IMR-90 (cell line): ENCODE results near the gene PRPF6. TPM values are rescaled to one million over a fixed set of nuclear protein-coding genes. Genes with fewer than 3 reads are reported as not detected.

Experiments
- ATAC-seq: fragments of 200-7000 bp; cut with Tn5 transposase; 2 replicates; pipeline ENCODE4 v1.9.1; 2020; ENCODE audit warnings: low read depth, mild to moderate bottlenecking, moderate library complexity
- BruUV-seq: library from RNA; stranded (reverse); fragments of 400-500 nt; replicated peaks from 2 replicates; lab custom pipeline; 2021; lab: Mats Ljungman, UMichigan
- CTCF ChIA-PET: fragments of 300-600 bp; formaldehyde crosslinking; extraction: SDS; loops from one replicate; lab custom pipeline; 2021; ENCODE audit warnings: antibody characterized with exemption; lab: Yijun Ruan, JAX
- POLR2A ChIA-PET: fragments of 300-600 bp; sonication (Branson Sonifier 250); formaldehyde crosslinking; loops from one replicate; lab custom pipeline; 2022; ENCODE audit warnings: antibody characterized with exemption; ENCODE audit not compliant: unreplicated experiment; lab: Charles Lee
- DNase-seq: peaks from one replicate; pipeline ENCODE4 v3.0.0; 2013
- H2AFZ ChIP-seq: replicated peaks from 2 replicates; pipeline ENCODE3; 2013; ENCODE audit warnings: low read length, mild to moderate bottlenecking; ENCODE audit not compliant: poor library complexity
- H2AK5ac ChIP-seq: 2 replicates; pipeline ENCODE4 v1.6.1; 2013; ENCODE audit warnings: low read depth, low read length, inconsistent platforms
- H2AK9ac ChIP-seq: replicated peaks from 2 replicates; pipeline ENCODE3; 2013; ENCODE audit warnings: mild to moderate bottlenecking, low read depth, low read length, moderate library complexity; ENCODE audit not compliant: poor library complexity
- H2BK120ac ChIP-seq: 2 replicates; pipeline ENCODE4 v1.6.1; 2013; ENCODE audit warnings: low read depth, low read length, inconsistent platforms
- H2BK15ac ChIP-seq: 3 replicates; pipeline ENCODE4 v1.6.1; 2013; ENCODE audit warnings: low read depth, low read length, inconsistent platforms
- H2BK20ac ChIP-seq: 2 replicates; pipeline ENCODE4 v1.6.1; 2013; ENCODE audit warnings: low read depth, mild to moderate bottlenecking, inconsistent platforms, low read length, moderate library complexity
- H2BK5ac ChIP-seq: 2 replicates; pipeline ENCODE4 v1.6.1; 2013; ENCODE audit warnings: mild to moderate bottlenecking, low read depth, low read length, inconsistent platforms; ENCODE audit not compliant: poor library complexity, severe bottlenecking
- H3K14ac ChIP-seq: replicated peaks from 2 replicates; pipeline ENCODE4 v1.6.1; 2013; ENCODE audit warnings: low read depth, low read length, inconsistent platforms
- H3K18ac ChIP-seq: 2 replicates; pipeline ENCODE4 v1.6.1; 2013; ENCODE audit warnings: low read depth, low read length, control low read depth
- H3K23ac ChIP-seq: 2 replicates; pipeline ENCODE4 v1.6.1; 2013; ENCODE audit warnings: low read depth, low read length, inconsistent platforms
- H3K27ac ChIP-seq: 2 replicates; pipeline ENCODE4 v1.5.1; 2013; ENCODE audit warnings: mild to moderate bottlenecking, control low read depth, low read length; ENCODE audit not compliant: insufficient read depth
- H3K27me3 ChIP-seq: 2 replicates; pipeline ENCODE4 v1.6.1; 2013; ENCODE audit warnings: low read length; ENCODE audit not compliant: control insufficient read depth, insufficient read depth
- H3K36me3 ChIP-seq: 2 replicates; pipeline ENCODE4 v1.6.1; 2013; ENCODE audit warnings: low read length, mixed read lengths; ENCODE audit not compliant: control insufficient read depth, insufficient read depth
- H3K4ac ChIP-seq: 2 replicates; pipeline ENCODE4 v1.6.1; 2013; ENCODE audit warnings: low read depth, low read length, inconsistent platforms
- H3K4me1 ChIP-seq: 2 replicates; pipeline ENCODE4 v1.6.1; 2013; ENCODE audit warnings: low read length, mixed read lengths; ENCODE audit not compliant: control insufficient read depth, insufficient read depth
- H3K4me2 ChIP-seq: 2 replicates; pipeline ENCODE4 v1.6.1; 2013; ENCODE audit warnings: low read depth, mild to moderate bottlenecking, control low read depth, low read length, moderate library complexity
- H3K4me3 ChIP-seq: 2 replicates; pipeline ENCODE4 v1.5.1; 2013; ENCODE audit warnings: low read depth, mild to moderate bottlenecking, control low read depth, low read length, moderate library complexity; ENCODE audit not compliant: insufficient read depth
- H3K56ac ChIP-seq: 2 replicates; pipeline ENCODE4 v1.6.1; 2013; ENCODE audit warnings: low read length, inconsistent platforms; ENCODE audit not compliant: insufficient read depth; ENCODE audit errors: extremely low read depth
- H3K79me1 ChIP-seq, 2 experiments: 2 replicates each; pipeline ENCODE4 v1.6.1; 2013; ENCODE audit warnings: low read length in 2 of 2, inconsistent platforms in 1 of 2, low read depth in 1 of 2
- H3K9ac ChIP-seq: 2 replicates; pipeline ENCODE4 v1.6.1; 2013; ENCODE audit warnings: low read depth, low read length, control low read depth
- H3K9me1 ChIP-seq: 2 replicates; pipeline ENCODE4 v1.6.1; 2013; ENCODE audit warnings: low read length, inconsistent platforms; ENCODE audit not compliant: insufficient read depth
- H3K9me3 ChIP-seq: 2 replicates; pipeline ENCODE4 v1.6.1; 2013; ENCODE audit warnings: low read length; ENCODE audit not compliant: control insufficient read depth, insufficient read depth
- H4K20me1 ChIP-seq: 2 replicates; pipeline ENCODE4 v1.6.1; 2013; ENCODE audit warnings: low read length, inconsistent platforms; ENCODE audit not compliant: insufficient read depth
- H4K5ac ChIP-seq: 2 replicates; pipeline ENCODE4 v1.6.1; 2013; ENCODE audit warnings: mild to moderate bottlenecking, low read depth, low read length, control low read depth
- H4K8ac ChIP-seq, 2 experiments: 2 replicates each; pipeline ENCODE4 v1.6.1; 2013; ENCODE audit warnings: low read depth in 2 of 2, low read length in 2 of 2, control low read depth in 1 of 2, inconsistent platforms in 1 of 2
- H4K91ac ChIP-seq: 2 replicates; pipeline ENCODE4 v1.6.1; 2013; ENCODE audit warnings: low read depth, low read length, inconsistent platforms; ENCODE audit not compliant: insufficient read depth
- BHLHE40 ChIP-seq: fragments of 150-350 bp; IDR thresholded peaks from 2 replicates; pipeline ENCODE4 v1.6.1; 2016; ENCODE audit warnings: mild to moderate bottlenecking, low read depth, low read length
- CEBPB ChIP-seq: IDR thresholded peaks from 2 replicates; pipeline ENCODE4 v1.6.1; 2012; ENCODE audit warnings: low read depth, low read length, improper control_type of control experiment
- CHD1 ChIP-seq: IDR thresholded peaks from 2 replicates; pipeline ENCODE4 v1.6.1; 2012; ENCODE audit warnings: low read depth, low read length, improper control_type of control experiment
- CTCF ChIP-seq: conservative IDR thresholded peaks from 2 replicates; pipeline ENCODE4 v1.5.1; 2012; ENCODE audit warnings: mild to moderate bottlenecking, low read depth, low read length, improper control_type of control experiment
- ELK1 ChIP-seq: fragments of 150-350 bp; IDR thresholded peaks from 2 replicates; pipeline ENCODE4 v1.6.1; 2016; ENCODE audit warnings: low read depth, mild to moderate bottlenecking, low read length, moderate library complexity, borderline replicate concordance
- FOS ChIP-seq: fragments of 150-350 bp; IDR thresholded peaks from 2 replicates; pipeline ENCODE4 v1.6.1; 2016; ENCODE audit warnings: low read depth, low read length
- MAFK ChIP-seq: IDR thresholded peaks from 2 replicates; pipeline ENCODE4 v1.6.1; 2012; ENCODE audit warnings: low read depth, low read length, improper control_type of control experiment
- MAZ ChIP-seq: IDR thresholded peaks from 2 replicates; pipeline ENCODE4 v1.6.1; 2012; ENCODE audit warnings: low read depth, mild to moderate bottlenecking, low read length, improper control_type of control experiment, moderate library complexity, borderline replicate concordance
- MXI1 ChIP-seq: IDR thresholded peaks from 2 replicates; pipeline ENCODE4 v1.6.1; 2012; ENCODE audit warnings: low read depth, mild to moderate bottlenecking, low read length, moderate library complexity, borderline replicate concordance
- NFE2L2 ChIP-seq: fragments of 150-350 bp; IDR thresholded peaks from 2 replicates; pipeline ENCODE4 v1.6.1; 2016; ENCODE audit warnings: low read depth, mild to moderate bottlenecking, low read length
- POLR2A ChIP-seq: IDR thresholded peaks from 2 replicates; pipeline ENCODE4 v1.6.1; 2012; ENCODE audit warnings: mild to moderate bottlenecking, low read depth, low read length
- RAD21 ChIP-seq: IDR thresholded peaks from 2 replicates; pipeline ENCODE4 v1.6.1; 2012; ENCODE audit warnings: low read length, improper control_type of control experiment
- RCOR1 ChIP-seq: IDR thresholded peaks from 2 replicates; pipeline ENCODE4 v1.6.1; 2012; ENCODE audit warnings: mild to moderate bottlenecking, low read length, improper control_type of control experiment; ENCODE audit not compliant: insufficient replicate concordance
- RFX5 ChIP-seq: IDR thresholded peaks from 2 replicates; pipeline ENCODE4 v1.8.0; 2012; ENCODE audit warnings: low read depth, mild to moderate bottlenecking, low read length, moderate library complexity
- SMC3 ChIP-seq: fragments of 150-350 bp; IDR thresholded peaks from 2 replicates; pipeline ENCODE4 v1.6.1; 2016; ENCODE audit warnings: low read depth, mild to moderate bottlenecking, antibody characterized with exemption, low read length, moderate library complexity
- USF2 ChIP-seq: fragments of 150-350 bp; IDR thresholded peaks from 2 replicates; pipeline ENCODE4 v1.6.1; 2017; ENCODE audit warnings: mild to moderate bottlenecking, antibody characterized with exemption, low read length, low read depth
- WGBS, 2 experiments: methylation state at CpG; one replicate each; pipeline versions ENCODE4 v1.1.5 to v1.1.7; 2013; ENCODE audit warnings: missing lambda C conversion rate in 2 of 2; ENCODE audit not compliant: insufficient read length in 1 of 2; ENCODE audit errors: extremely low coverage in 2 of 2; 5-methylcytosine and 5-hydroxymethylcytosine counted together
- dilution Hi-C: fragments of 300-500 bp; cut with HindIII; formaldehyde crosslinking; loops from one replicate; pipeline ENCODE4 v1.14.3; 2018; ENCODE audit warnings: low sequenced_read_pairs; ENCODE audit not compliant: unreplicated experiment
- in situ Hi-C: fragments of 300-500 bp; cut with MboI; formaldehyde crosslinking; loops from 3 replicates; pipeline ENCODE4 v1.14.3; 2019; ENCODE audit warnings: low sequenced_read_pairs, inconsistent platforms, mixed read lengths
- intact Hi-C: fragments of 100-400 bp; cut with micrococcal nuclease; formaldehyde crosslinking; loops from 2 replicates; pipeline ENCODE4 v1.10.0; 2022
- polyA plus RNA-seq, 3 experiments: library from polyadenylated mRNA; depleted of rRNA; stranded (reverse); fragments of >200 nt; gene quantifications; 2 replicates each; pipeline ENCODE4 v1.2.3, GENCODE V29; 2012; ENCODE audit warnings: low replicate concordance in 1 of 3
- total RNA-seq: library from RNA; depleted of rRNA; stranded (reverse); fragments of >200 nt; gene quantifications from 2 replicates; pipeline ENCODE4 v1.2.3, GENCODE V29; 2012

The PRPF6 gene
- total and polyA plus RNA-seq, 2 of the 4 experiments (the other 2 are of a cell fraction) = 43.5 to 71.3 TPM

- Histone ChIP-seq H2BK20ac (no peak overlapping the region), H3K4me2 (no peak overlapping the region), H3K9me1 (peaks cover 16% of the 10 kb centered on the region), H3K4me1 (peaks cover 25% of the 10 kb centered on the region), H3K27ac (no peak overlapping the region), H3K79me1 (peaks cover 9 to 35% of the 10 kb centered on the region in 2 experiments; a peak in 3 of 4 replicates), H4K5ac (no peak overlapping the region), H3K9ac (no peak overlapping the region), H2AFZ (no peak overlapping the region), H2BK120ac (no peak overlapping the region), H2AK5ac (no peak overlapping the region), H4K20me1 (peaks cover 15% of the 10 kb centered on the region), H4K91ac (no peak overlapping the region), H3K23ac (no peak overlapping the region), H3K18ac (no peak overlapping the region), H3K27me3 (no peaks in the 10 kb centered on the region), H3K4me3 (no peak overlapping the region), H3K36me3 (peaks cover 5% of the 10 kb centered on the region; the same call in 1 of the 2 replicates), H4K8ac (no peak overlapping the region), H2BK5ac (no peak overlapping the region), H2BK15ac (no peak overlapping the region; the same call in 2 of the 3 replicates), H3K9me3 (no peaks in the 10 kb centered on the region), H3K4ac (no peak overlapping the region), H2AK9ac (peak overlapping the region; percentile 81), H3K56ac (no peak overlapping the region), H3K14ac (no peak overlapping the region)
- intact Hi-C loops = no loop called here
- CTCF ChIA-PET = no interaction called here
- no peak for TF ChIP-seq ELK1
- no peak for TF ChIP-seq POLR2A
- TF ChIP-seq CTCF = no peak
- no peak for TF ChIP-seq RCOR1
- no peak for TF ChIP-seq MAFK
- TF ChIP-seq RFX5 = no peak
- no peak for TF ChIP-seq BHLHE40
- no peak for TF ChIP-seq RAD21
- TF ChIP-seq FOS = no peak
- no peak for TF ChIP-seq SMC3
- TF ChIP-seq MXI1 = no peak
- TF ChIP-seq MAZ = no peak
- TF ChIP-seq NFE2L2 = no peak
- no peak for TF ChIP-seq CEBPB
- TF ChIP-seq CHD1 = no peak
- no peak for TF ChIP-seq USF2
- dilution Hi-C loops = no loop called here
- in situ Hi-C loops = no loop called here
- 94% methylated on average over 5 of the region's 6 CpGs; no CpG with 5 or more reads in 1 of the 2 experiments for WGBS, 2 experiments
- no peak for ATAC-seq
- BruUV-seq = no TSS peak
- DNase-seq = no peak
- POLR2A ChIA-PET = no interaction called here
Measured at GRCh38 chr20:64067005-64067632, 86.2 kb downstream of the PRPF6 start.
